WERI-Rb-1 (cell line): Measurements from ENCODE around the gene ADGRV1.

Experiments used
- DNase-seq: peaks from one replicate; pipeline ENCODE4 v3.0.0-alpha.2; 2020
- H3K27ac ChIP-seq: fragments of 250-450 bp; sonication (Bioruptor Pico); 2 replicates; pipeline ENCODE4 v1.5.1; 2020; ENCODE audit warnings: mild to moderate bottlenecking, moderate library complexity
- H3K27me3 ChIP-seq: fragments of 250-450 bp; sonication (Bioruptor Pico); 2 replicates; pipeline ENCODE4 v1.5.1; 2021; ENCODE audit warnings: mild to moderate bottlenecking, low read depth, moderate library complexity; ENCODE audit not compliant: insufficient read depth, severe bottlenecking
- H3K36me3 ChIP-seq: fragments of 250-450 bp; sonication (Bioruptor Pico); 2 replicates; pipeline ENCODE4 v1.5.1; 2020; ENCODE audit warnings: mild to moderate bottlenecking, moderate library complexity
- H3K4me3 ChIP-seq: 2 replicates; pipeline ENCODE4 v1.5.1; 2011; ENCODE audit warnings: low read depth, mild to moderate bottlenecking, control low read depth, low read length
- H3K9me3 ChIP-seq: fragments of 250-450 bp; sonication (Bioruptor Pico); 2 replicates; pipeline ENCODE4 v1.5.1; 2021; ENCODE audit warnings: mild to moderate bottlenecking, moderate library complexity; ENCODE audit not compliant: severe bottlenecking
- CTCF ChIP-seq: IDR thresholded peaks from 2 replicates; pipeline ENCODE4 v1.5.1; 2011; ENCODE audit warnings: low read depth, mild to moderate bottlenecking, control low read depth, inconsistent platforms, low read length

The ADGRV1 gene

GRCh38 chr5:90957906-90958305 is 399.3 kb downstream of the ADGRV1 start:
- no peak for TF ChIP-seq CTCF
- no peak for DNase-seq
- Histone ChIP-seq H3K4me3 (no peak overlapping the region), H3K36me3 (no peaks in the 10 kb centered on the region), H3K27me3 (no peaks in the 10 kb centered on the region), H3K9me3 (no peaks in the 10 kb centered on the region), H3K27ac (no peak overlapping the region)

DNA sequence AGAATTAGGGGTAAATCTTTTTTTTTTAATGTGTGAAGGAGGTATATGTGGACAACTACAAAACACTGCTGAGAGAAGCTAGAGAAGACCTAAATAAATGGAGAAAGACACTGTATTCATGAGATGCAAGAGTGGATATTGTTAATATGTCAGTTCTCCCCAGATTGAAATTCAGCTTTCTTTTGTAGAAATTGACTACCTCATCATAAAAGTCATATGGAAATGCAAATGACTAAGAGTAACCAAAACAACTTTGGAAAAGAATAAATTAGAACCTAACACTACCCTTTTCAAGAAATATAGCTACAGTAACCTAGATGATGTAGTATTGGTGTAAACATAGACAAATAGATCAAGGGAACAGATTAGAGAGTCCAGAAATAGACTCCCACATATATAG is 400.7 kb downstream of the ADGRV1 start:
- Histone ChIP-seq H3K36me3 (no peaks in the 10 kb centered on the region), H3K27ac (no peak overlapping the region), H3K9me3 (no peaks in the 10 kb centered on the region), H3K27me3 (no peaks in the 10 kb centered on the region), H3K4me3 (no peak overlapping the region)
- DNase-seq, result no peak
- TF ChIP-seq CTCF, result no peak

DNA sequence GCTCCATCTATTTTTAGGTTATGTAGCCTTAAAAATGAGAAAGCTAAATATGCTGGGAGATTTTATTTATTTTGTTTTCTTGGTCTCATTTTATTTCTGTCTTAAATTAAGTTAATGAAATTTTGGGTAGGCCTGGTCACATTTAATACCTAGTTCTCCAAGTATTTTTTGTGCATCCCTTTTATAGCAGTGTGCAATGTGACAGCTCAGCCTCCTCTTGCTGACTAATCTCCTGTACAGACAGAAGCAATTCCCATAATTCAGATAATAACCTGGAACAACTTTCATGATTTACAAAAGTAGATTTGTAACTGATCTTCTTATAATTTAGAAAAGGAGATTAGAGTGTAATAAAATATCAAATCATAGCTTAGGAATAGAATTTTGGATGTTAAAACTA is 403.9 kb downstream of the ADGRV1 start:
- no peak for TF ChIP-seq CTCF
- Histone ChIP-seq H3K27ac (no peak overlapping the region), H3K4me3 (no peak overlapping the region), H3K9me3 (no peaks in the 10 kb centered on the region), H3K36me3 (peaks cover 5% of the 10 kb centered on the region), H3K27me3 (no peaks in the 10 kb centered on the region)
- DNase-seq, result no peak

DNA sequence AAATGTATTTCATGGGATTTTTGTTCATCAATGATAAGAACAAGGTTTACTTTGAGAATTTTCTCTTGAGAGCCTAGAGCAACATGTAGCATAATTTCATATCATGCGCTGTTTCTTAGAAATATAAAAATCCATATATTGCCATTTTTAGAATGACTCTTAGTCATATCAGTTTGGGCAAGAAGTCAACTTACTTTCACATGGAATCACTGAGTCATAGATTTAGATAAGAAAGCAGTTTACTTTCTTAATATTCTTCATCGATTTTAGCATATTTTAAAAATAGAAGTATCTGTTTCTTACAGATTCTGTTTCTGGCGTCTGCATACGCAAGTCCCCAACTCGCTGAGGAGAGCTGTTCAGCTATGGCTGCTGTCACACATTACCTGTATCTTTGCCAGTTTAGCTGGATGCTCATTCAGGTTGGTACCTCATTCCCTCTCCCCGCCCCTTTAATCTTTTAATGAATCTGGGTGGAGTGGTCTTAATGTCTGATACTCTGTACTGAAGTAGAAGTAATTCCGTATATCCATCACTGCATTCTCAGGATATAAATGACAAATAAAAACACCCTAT is 406.6 kb downstream of the ADGRV1 start:
- Histone ChIP-seq H3K36me3 (peaks cover 12% of the 10 kb centered on the region), H3K27ac (no peak overlapping the region), H3K9me3 (peaks cover 4% of the 10 kb centered on the region), H3K4me3 (no peak overlapping the region), H3K27me3 (no peaks in the 10 kb centered on the region)
- DNase-seq, result no peak
- TF ChIP-seq CTCF, result no peak

GRCh38 chr5:90967443-90967842 is 408.8 kb downstream of the ADGRV1 start:
- H3K36me3 ChIP-seq, result peaks cover 12% of the 10 kb centered on the region
- H3K9me3 ChIP-seq, result peaks cover 4% of the 10 kb centered on the region
- DNase-seq, result no peak
- no peaks in the 10 kb centered on the region for H3K27me3 ChIP-seq
- no peak overlapping the region for H3K27ac ChIP-seq
- no peak overlapping the region for H3K4me3 ChIP-seq
- TF ChIP-seq CTCF, result no peak

GRCh38 chr5:90967851-90968250 is 409.3 kb downstream of the ADGRV1 start:
- DNase-seq, result no peak
- TF ChIP-seq CTCF, result no peak
- H3K27ac ChIP-seq, result no peak overlapping the region
- no peak overlapping the region for H3K4me3 ChIP-seq
- peaks cover 12% of the 10 kb centered on the region for H3K36me3 ChIP-seq
- no peaks in the 10 kb centered on the region for H3K27me3 ChIP-seq
- peaks cover 4% of the 10 kb centered on the region for H3K9me3 ChIP-seq
